HepG2 (cell line): ENCODE measurements around the gene SLC16A11. TPM values are rescaled to one million over a fixed set of nuclear protein-coding genes. Genes with fewer than 3 reads are reported as not detected.
A peak's percentile ranks its signal among the peaks of the same experiment; 100 is the strongest.

Experiments used
- AHR ChIP-seq: IDR thresholded peaks from 2 replicates; pipeline ENCODE4 v1.6.1; 2018; ENCODE audit warnings: missing genetic modification reagents, missing compliant biosample characterization
- ATM ChIP-seq: fragments of 450-650 bp; IDR thresholded peaks from 2 replicates; pipeline ENCODE4 v1.7.1; 2017; ENCODE audit warnings: mild to moderate bottlenecking, borderline replicate concordance
- FOXK2 ChIP-seq: fragments of 450-650 bp; IDR thresholded peaks from 2 replicates; pipeline ENCODE4 v1.6.1; 2016
- GABPB1 ChIP-seq: IDR thresholded peaks from 2 replicates; pipeline ENCODE4 v1.6.1; 2016; ENCODE audit warnings: mild to moderate bottlenecking, missing genetic modification reagents, moderate library complexity, missing compliant biosample characterization
- HBP1 ChIP-seq: IDR thresholded peaks from 2 replicates; pipeline ENCODE4 v1.6.1; 2016; ENCODE audit warnings: low read depth, control low read depth
- HNF4A ChIP-seq: sonication (generic); formaldehyde crosslinking; IDR thresholded peaks from 2 replicates; pipeline ENCODE4 v1.4.0; 2020; ENCODE audit warnings: missing genetic modification reagents
- IRF2 ChIP-seq: IDR thresholded peaks from 2 replicates; pipeline ENCODE4 v1.6.1; 2018; ENCODE audit warnings: missing genetic modification reagents, missing compliant biosample characterization
- NFATC3 ChIP-seq: sonication (generic); formaldehyde crosslinking; IDR thresholded peaks from 2 replicates; pipeline ENCODE4 v1.5.1; 2020; ENCODE audit warnings: mild to moderate bottlenecking, missing genetic modification reagents
- NFE2 ChIP-seq: sonication (generic); formaldehyde crosslinking; IDR thresholded peaks from 2 replicates; pipeline ENCODE4 v1.4.0; 2020; ENCODE audit warnings: missing genetic modification reagents
- PAF1 ChIP-seq: IDR thresholded peaks from 2 replicates; pipeline ENCODE4 v1.6.1; 2016; ENCODE audit warnings: missing genetic modification reagents, missing compliant biosample characterization
- TMF1 ChIP-seq: sonication (generic); formaldehyde crosslinking; IDR thresholded peaks from 2 replicates; pipeline ENCODE4 v1.8.1; 2022; ENCODE audit warnings: low read depth, missing genetic modification reagents
- TRIM24 ChIP-seq: sonication (generic); formaldehyde crosslinking; IDR thresholded peaks from 2 replicates; pipeline ENCODE4 v1.8.0; 2022; ENCODE audit warnings: mild to moderate bottlenecking, missing genetic modification reagents
- ZBTB7A ChIP-seq: sonication (generic); formaldehyde crosslinking; IDR thresholded peaks from 2 replicates; pipeline ENCODE4 v1.8.0; 2022; ENCODE audit warnings: mild to moderate bottlenecking, missing genetic modification reagents
- ZFP62 ChIP-seq: sonication (generic); formaldehyde crosslinking; IDR thresholded peaks from 2 replicates; pipeline ENCODE4 v1.4.0; 2020; ENCODE audit warnings: missing genetic modification reagents
- ZFY ChIP-seq: sonication (generic); formaldehyde crosslinking; IDR thresholded peaks from 2 replicates; pipeline ENCODE4 v1.4.0; 2020; ENCODE audit warnings: missing genetic modification reagents
- ZNF143 ChIP-seq: sonication (generic); formaldehyde crosslinking; IDR thresholded peaks from 2 replicates; pipeline ENCODE4 v1.4.0; 2020; ENCODE audit warnings: missing genetic modification reagents
- ZNF451 ChIP-seq: sonication (generic); formaldehyde crosslinking; IDR thresholded peaks from 2 replicates; pipeline ENCODE4 v1.5.0; 2020; ENCODE audit warnings: mild to moderate bottlenecking, missing genetic modification reagents
- ZNF547 ChIP-seq: sonication (generic); formaldehyde crosslinking; IDR thresholded peaks from 2 replicates; pipeline ENCODE4 v1.5.1; 2020; ENCODE audit warnings: mild to moderate bottlenecking, missing genetic modification reagents
- ZNF550 ChIP-seq: sonication (generic); formaldehyde crosslinking; IDR thresholded peaks from 2 replicates; pipeline ENCODE4 v1.4.0; 2020; ENCODE audit warnings: mild to moderate bottlenecking, missing genetic modification reagents, borderline replicate concordance
- ZNF644 ChIP-seq: IDR thresholded peaks from 2 replicates; pipeline ENCODE4 v1.6.1; 2016; ENCODE audit warnings: low read depth
- ZNF703 ChIP-seq: sonication (generic); formaldehyde crosslinking; IDR thresholded peaks from 2 replicates; pipeline ENCODE4 v1.5.1; 2020; ENCODE audit warnings: missing genetic modification reagents, mild to moderate bottlenecking, moderate library complexity, borderline replicate concordance
- polyA plus RNA-seq, 8 experiments: library from polyadenylated mRNA; depleted of rRNA in 3 of 8; stranded (reverse) in 7 of 8; unstranded in 1 of 8; fragments of >200 nt; fragmentation: Illumina TruSeq in 4 of 8; extraction: Trizol in 4 of 8; gene quantifications; 2 replicates each; pipeline versions ENCODE4 v1.2.1 to v1.2.3, GENCODE V29; 2011 to 2016; ENCODE audit warnings: low read depth in 4 of 8, missing spikeins in 1 of 8, mixed read lengths in 1 of 8; ENCODE audit not compliant: insufficient read depth in 1 of 8
- total RNA-seq, 5 experiments: library from RNA; depleted of rRNA; stranded (reverse); fragments of >200 nt; fragmentation: Illumina TruSeq; extraction: Trizol; gene quantifications; 2 replicates each; pipeline ENCODE4 v1.2.3, GENCODE V29; 2016; ENCODE audit warnings: low read depth in 1 of 5
- TF ChIP-seq, protein P1 (sequence below): IDR thresholded peaks from 2 replicates; pipeline ENCODE4 v1.6.1; 2016; ENCODE audit warnings: low read depth, borderline replicate concordance
- TF ChIP-seq, protein P2 (sequence below): sonication (generic); formaldehyde crosslinking; IDR thresholded peaks from 2 replicates; pipeline ENCODE4 v1.5.1; 2020; ENCODE audit warnings: missing genetic modification reagents, mild to moderate bottlenecking, borderline replicate concordance
- TF ChIP-seq, protein P3 (sequence below): sonication (generic); formaldehyde crosslinking; conservative IDR thresholded peaks from 2 replicates; pipeline ENCODE4 v1.5.0; 2020; ENCODE audit warnings: missing genetic modification reagents

SLC16A11 gene
- total and polyA plus RNA-seq, 2 of the 13 experiments (the other 11 are each of a cell fraction or from before 2014, with no cell fraction given), result not detected

- TF ChIP-seq HBP1 (CRISPR knock-in tag), result 0 out of 2 replicates have a peak, but pooled peaks have one; percentile 28
- peak; percentile 72 for TF ChIP-seq GABPB1
- TF ChIP-seq FOXK2, result no peak
- TF ChIP-seq ZFP62 (CRISPR knock-in tag), result no peak
- TF ChIP-seq, protein P1, sequence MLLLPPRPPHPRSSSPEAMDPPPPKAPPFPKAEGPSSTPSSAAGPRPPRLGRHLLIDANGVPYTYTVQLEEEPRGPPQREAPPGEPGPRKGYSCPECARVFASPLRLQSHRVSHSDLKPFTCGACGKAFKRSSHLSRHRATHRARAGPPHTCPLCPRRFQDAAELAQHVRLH (CRISPR knock-in tag), result no peak; the same call in 1 of the 2 replicates
- TF ChIP-seq TMF1 (CRISPR knock-in tag), result no peak
- TF ChIP-seq, protein P2, sequence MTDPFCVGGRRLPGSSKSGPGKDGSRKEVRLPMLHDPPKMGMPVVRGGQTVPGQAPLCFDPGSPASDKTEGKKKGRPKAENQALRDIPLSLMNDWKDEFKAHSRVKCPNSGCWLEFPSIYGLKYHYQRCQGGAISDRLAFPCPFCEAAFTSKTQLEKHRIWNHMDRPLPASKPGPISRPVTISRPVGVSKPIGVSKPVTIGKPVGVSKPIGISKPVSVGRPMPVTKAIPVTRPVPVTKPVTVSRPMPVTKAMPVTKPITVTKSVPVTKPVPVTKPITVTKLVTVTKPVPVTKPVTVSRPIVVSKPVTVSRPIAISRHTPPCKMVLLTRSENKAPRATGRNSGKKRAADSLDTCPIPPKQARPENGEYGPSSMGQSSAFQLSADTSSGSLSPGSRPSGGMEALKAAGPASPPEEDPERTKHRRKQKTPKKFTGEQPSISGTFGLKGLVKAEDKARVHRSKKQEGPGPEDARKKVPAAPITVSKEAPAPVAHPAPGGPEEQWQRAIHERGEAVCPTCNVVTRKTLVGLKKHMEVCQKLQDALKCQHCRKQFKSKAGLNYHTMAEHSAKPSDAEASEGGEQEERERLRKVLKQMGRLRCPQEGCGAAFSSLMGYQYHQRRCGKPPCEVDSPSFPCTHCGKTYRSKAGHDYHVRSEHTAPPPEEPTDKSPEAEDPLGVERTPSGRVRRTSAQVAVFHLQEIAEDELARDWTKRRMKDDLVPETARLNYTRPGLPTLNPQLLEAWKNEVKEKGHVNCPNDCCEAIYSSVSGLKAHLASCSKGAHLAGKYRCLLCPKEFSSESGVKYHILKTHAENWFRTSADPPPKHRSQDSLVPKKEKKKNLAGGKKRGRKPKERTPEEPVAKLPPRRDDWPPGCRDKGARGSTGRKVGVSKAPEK (CRISPR knock-in tag), result no peak
- peak; percentile 8; the same call in 1 of the 2 replicates for TF ChIP-seq ZBTB7A (CRISPR knock-in tag)
- peak; percentile 11; the same call in 1 of the 2 replicates for TF ChIP-seq IRF2 (CRISPR knock-in tag)
- no peak for TF ChIP-seq ZNF550
- peak; percentile 72 for TF ChIP-seq AHR (CRISPR knock-in tag)
- TF ChIP-seq ZFY (CRISPR knock-in tag), result peak; percentile 83
- TF ChIP-seq, protein P3, sequence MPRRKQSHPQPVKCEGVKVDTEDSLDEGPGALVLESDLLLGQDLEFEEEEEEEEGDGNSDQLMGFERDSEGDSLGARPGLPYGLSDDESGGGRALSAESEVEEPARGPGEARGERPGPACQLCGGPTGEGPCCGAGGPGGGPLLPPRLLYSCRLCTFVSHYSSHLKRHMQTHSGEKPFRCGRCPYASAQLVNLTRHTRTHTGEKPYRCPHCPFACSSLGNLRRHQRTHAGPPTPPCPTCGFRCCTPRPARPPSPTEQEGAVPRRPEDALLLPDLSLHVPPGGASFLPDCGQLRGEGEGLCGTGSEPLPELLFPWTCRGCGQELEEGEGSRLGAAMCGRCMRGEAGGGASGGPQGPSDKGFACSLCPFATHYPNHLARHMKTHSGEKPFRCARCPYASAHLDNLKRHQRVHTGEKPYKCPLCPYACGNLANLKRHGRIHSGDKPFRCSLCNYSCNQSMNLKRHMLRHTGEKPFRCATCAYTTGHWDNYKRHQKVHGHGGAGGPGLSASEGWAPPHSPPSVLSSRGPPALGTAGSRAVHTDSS (CRISPR knock-in tag), result no peak
- no peak for TF ChIP-seq NFE2 (CRISPR knock-in tag)
- no peak for TF ChIP-seq ZNF143 (CRISPR knock-in tag)
- no peak for TF ChIP-seq ZNF703
- TF ChIP-seq HNF4A (CRISPR knock-in tag), result 0 out of 2 replicates have a peak, but pooled peaks have one; percentile 2
- TF ChIP-seq ZNF644 (CRISPR knock-in tag), result no peak
- no peak for TF ChIP-seq NFATC3 (CRISPR knock-in tag)
- no peak for TF ChIP-seq ZNF547 (CRISPR knock-in tag)
- TF ChIP-seq ATM, result no peak
- no peak for TF ChIP-seq PAF1 (CRISPR knock-in tag)
- TF ChIP-seq ZNF451, result 0 out of 2 replicates have a peak, but pooled peaks have one; percentile 53
- TF ChIP-seq TRIM24, result no peak
These were observed 8.1 kb downstream of the SLC16A11 start, which contains the start of gene SLC16A13 (continued) for GRCh38 chr17:7035591-7036368.
